Fibroblast of lung (primary cell): Measurements from ENCODE around the gene SPCS3. TPM values are rescaled to one million over a fixed set of nuclear protein-coding genes. Genes with fewer than 3 reads are reported as not detected.

Source experiments
- DNase-seq, 2 donors: peaks; one replicate each; pipeline versions ENCODE4 v3.0.0 to v3.0.0-alpha.2; 2010; ENCODE audit warnings: low read depth in 2 of 2
- H2AFZ ChIP-seq: 2 replicates; pipeline ENCODE4 v1.5.1; 2012; ENCODE audit warnings: low read length, control low read depth, inconsistent platforms
- H3K27ac ChIP-seq: 2 replicates; pipeline ENCODE4 v1.5.1; 2011; ENCODE audit warnings: low read length, control low read depth; ENCODE audit not compliant: insufficient read depth
- H3K27me3 ChIP-seq: 2 replicates; pipeline ENCODE4 v1.5.1; 2011; ENCODE audit warnings: mild to moderate bottlenecking, low read length; ENCODE audit not compliant: control insufficient read depth, insufficient read depth
- H3K36me3 ChIP-seq: 2 replicates; pipeline ENCODE4 v1.5.1; 2011; ENCODE audit warnings: low read length; ENCODE audit not compliant: control insufficient read depth, insufficient read depth
- H3K4me1 ChIP-seq: 2 replicates; pipeline ENCODE4 v1.5.1; 2011; ENCODE audit warnings: low read length; ENCODE audit not compliant: control insufficient read depth, insufficient read depth; ENCODE audit errors: extremely low read depth
- H3K4me2 ChIP-seq: 2 replicates; pipeline ENCODE4 v1.5.1; 2011; ENCODE audit warnings: low read length, control low read depth; ENCODE audit not compliant: insufficient read depth; ENCODE audit errors: extremely low read depth
- H3K4me3 ChIP-seq, 4 experiments: fragments of 200-600 bp in 1 of 4; sonication (generic) in 1 of 4; replicated peaks in 1 of 4; 2 replicates each; pipeline ENCODE4 v1.5.1; 2011 to 2016; ENCODE audit warnings: low read length in 4 of 4, low read depth in 3 of 4, mild to moderate bottlenecking in 3 of 4, control low read depth in 2 of 4, inconsistent platforms in 1 of 4, mixed read lengths in 1 of 4; ENCODE audit not compliant: insufficient read depth in 1 of 4; ENCODE audit errors: control extremely low read depth in 1 of 4
- H3K79me2 ChIP-seq: 2 replicates; pipeline ENCODE4 v1.5.1; 2012; ENCODE audit warnings: mild to moderate bottlenecking, low read length, inconsistent platforms; ENCODE audit not compliant: control insufficient read depth, insufficient read depth
- H3K9ac ChIP-seq: 2 replicates; pipeline ENCODE4 v1.5.1; 2011; ENCODE audit warnings: mild to moderate bottlenecking, low read length, control low read depth; ENCODE audit not compliant: insufficient read depth
- H3K9me3 ChIP-seq: 2 replicates; pipeline ENCODE4 v1.5.1; 2012; ENCODE audit warnings: low read depth, low read length; ENCODE audit not compliant: control insufficient read depth, insufficient read depth
- H4K20me1 ChIP-seq: 2 replicates; pipeline ENCODE4 v1.5.1; 2011; ENCODE audit warnings: low read length; ENCODE audit not compliant: control insufficient read depth, insufficient read depth; ENCODE audit errors: extremely low read depth
- EZH2 ChIP-seq: IDR thresholded peaks from 2 replicates; pipeline ENCODE4 v1.5.1; 2012; ENCODE audit warnings: low read length, control low read depth, mild to moderate bottlenecking; ENCODE audit errors: missing control alignments
- polyA plus RNA-seq, 2 donors: library from polyadenylated mRNA; depleted of rRNA in 1 of 2; stranded (reverse) in 1 of 2; unstranded in 1 of 2; fragments of >200 nt; gene quantifications; 2 replicates each; pipeline ENCODE4 v1.2.1, GENCODE V29; 2011 to 2012; ENCODE audit warnings: missing spikeins in 1 of 2
- total RNA-seq: library from RNA; depleted of rRNA; stranded (reverse); fragments of >200 nt; gene quantifications from 2 replicates; pipeline ENCODE4 v1.2.1, GENCODE V29; 2014
- TF ChIP-seq, protein P1 (sequence below), 2 donors: IDR thresholded peaks in 1 of 2; conservative IDR thresholded peaks in 1 of 2; 1 replicate in 1 of 2; 2 replicates in 1 of 2; pipeline ENCODE4 v1.5.1; 2011 to 2012; ENCODE audit warnings: low read length in 2 of 2, control low read depth in 1 of 2, inconsistent platforms in 1 of 2, low read depth in 1 of 2, mild to moderate bottlenecking in 1 of 2

Gene SPCS3
- total and polyA plus RNA-seq, 2 donors (not counting 1 experiment from before 2014, with no cell fraction given), result 72.3 to 84.3 TPM

DNA sequence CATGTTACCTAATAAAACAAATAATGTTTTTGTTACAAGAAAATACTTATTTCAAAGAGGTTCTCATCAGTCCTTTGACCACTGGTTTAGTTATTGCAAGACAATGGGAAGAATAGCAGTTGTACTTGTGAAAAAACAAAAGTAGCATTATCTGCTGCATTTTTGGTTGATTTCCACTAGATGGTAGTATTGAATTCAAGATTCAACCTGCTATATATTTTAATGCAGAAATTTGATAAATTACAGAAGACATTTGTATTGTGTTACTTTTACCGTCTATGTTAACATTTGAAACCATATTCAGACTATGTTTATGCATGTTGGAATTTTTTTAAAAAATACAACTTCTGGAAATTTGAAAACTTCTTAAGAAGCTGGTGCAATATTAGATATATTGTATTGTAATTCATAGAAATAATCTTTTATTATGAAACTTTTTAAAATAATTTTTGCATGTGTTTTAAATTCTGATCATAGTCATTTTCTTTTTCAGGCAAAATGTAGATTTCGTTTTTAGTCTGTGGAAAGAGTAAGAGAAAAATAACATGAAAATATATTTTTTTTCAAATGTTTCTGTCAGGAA lies 56.4 kb downstream of the SPCS3 start:
- peak; percentile 23 to 63 for DNase-seq
- Histone ChIP-seq H3K27ac (no peak overlapping the region), H3K36me3 (no peaks in the 10 kb centered on the region), H4K20me1 (no peaks in the 10 kb centered on the region), H2AFZ (no peak overlapping the region), H3K9ac (no peak overlapping the region), H3K4me3 (no peak overlapping the region), H3K4me2 (no peak overlapping the region), H3K9me3 (no peaks in the 10 kb centered on the region), H3K79me2 (no peaks in the 10 kb centered on the region), H3K27me3 (no peaks in the 10 kb centered on the region), H3K4me1 (no peaks in the 10 kb centered on the region)
- TF ChIP-seq, protein P1, sequence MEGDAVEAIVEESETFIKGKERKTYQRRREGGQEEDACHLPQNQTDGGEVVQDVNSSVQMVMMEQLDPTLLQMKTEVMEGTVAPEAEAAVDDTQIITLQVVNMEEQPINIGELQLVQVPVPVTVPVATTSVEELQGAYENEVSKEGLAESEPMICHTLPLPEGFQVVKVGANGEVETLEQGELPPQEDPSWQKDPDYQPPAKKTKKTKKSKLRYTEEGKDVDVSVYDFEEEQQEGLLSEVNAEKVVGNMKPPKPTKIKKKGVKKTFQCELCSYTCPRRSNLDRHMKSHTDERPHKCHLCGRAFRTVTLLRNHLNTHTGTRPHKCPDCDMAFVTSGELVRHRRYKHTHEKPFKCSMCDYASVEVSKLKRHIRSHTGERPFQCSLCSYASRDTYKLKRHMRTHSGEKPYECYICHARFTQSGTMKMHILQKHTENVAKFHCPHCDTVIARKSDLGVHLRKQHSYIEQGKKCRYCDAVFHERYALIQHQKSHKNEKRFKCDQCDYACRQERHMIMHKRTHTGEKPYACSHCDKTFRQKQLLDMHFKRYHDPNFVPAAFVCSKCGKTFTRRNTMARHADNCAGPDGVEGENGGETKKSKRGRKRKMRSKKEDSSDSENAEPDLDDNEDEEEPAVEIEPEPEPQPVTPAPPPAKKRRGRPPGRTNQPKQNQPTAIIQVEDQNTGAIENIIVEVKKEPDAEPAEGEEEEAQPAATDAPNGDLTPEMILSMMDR (conservative IDR thresholded peaks at IDR 0.05 in 1 of 2, IDR thresholded peaks at IDR 0.05 in 1 of 2; ENCODE audit: low read depth in 1 of 2, low read length in 2 of 2), result peak in 1 of 2 donors; percentile 50
- no peak for TF ChIP-seq EZH2

DNA sequence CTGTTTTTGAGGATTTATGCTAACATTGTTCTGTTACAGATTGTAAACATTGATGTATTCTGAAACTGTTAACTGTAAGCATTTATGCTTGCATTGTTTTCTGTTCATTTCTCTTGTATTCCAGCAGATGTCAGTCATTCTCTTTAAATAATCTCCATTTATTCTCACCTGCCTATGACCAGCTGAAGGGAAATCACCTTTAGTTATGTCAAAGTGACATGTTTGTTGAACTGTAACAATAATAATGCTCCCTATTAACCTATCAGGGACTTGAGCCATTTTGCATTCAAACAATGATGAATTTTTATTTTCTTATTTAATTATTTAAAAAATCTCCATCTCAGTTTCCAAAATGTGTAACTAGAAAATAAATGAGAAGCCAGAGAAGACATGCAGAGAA lies 58.0 kb downstream of the SPCS3 start:
- Histone ChIP-seq H3K27ac (no peak overlapping the region), H3K79me2 (no peaks in the 10 kb centered on the region), H3K9me3 (no peaks in the 10 kb centered on the region), H3K36me3 (no peaks in the 10 kb centered on the region), H3K27me3 (no peaks in the 10 kb centered on the region), H2AFZ (no peak overlapping the region), H3K4me3 (no peak overlapping the region), H4K20me1 (no peaks in the 10 kb centered on the region), H3K4me1 (no peaks in the 10 kb centered on the region), H3K9ac (no peak overlapping the region), H3K4me2 (no peak overlapping the region)
- TF ChIP-seq, protein P1 (conservative IDR thresholded peaks at IDR 0.05 in 1 of 2, IDR thresholded peaks at IDR 0.05 in 1 of 2; ENCODE audit: low read depth in 1 of 2, low read length in 2 of 2), result peak in 1 of 2 donors; percentile 45
- no peak for TF ChIP-seq EZH2
- DNase-seq, result peak; percentile 33 to 51

DNA sequence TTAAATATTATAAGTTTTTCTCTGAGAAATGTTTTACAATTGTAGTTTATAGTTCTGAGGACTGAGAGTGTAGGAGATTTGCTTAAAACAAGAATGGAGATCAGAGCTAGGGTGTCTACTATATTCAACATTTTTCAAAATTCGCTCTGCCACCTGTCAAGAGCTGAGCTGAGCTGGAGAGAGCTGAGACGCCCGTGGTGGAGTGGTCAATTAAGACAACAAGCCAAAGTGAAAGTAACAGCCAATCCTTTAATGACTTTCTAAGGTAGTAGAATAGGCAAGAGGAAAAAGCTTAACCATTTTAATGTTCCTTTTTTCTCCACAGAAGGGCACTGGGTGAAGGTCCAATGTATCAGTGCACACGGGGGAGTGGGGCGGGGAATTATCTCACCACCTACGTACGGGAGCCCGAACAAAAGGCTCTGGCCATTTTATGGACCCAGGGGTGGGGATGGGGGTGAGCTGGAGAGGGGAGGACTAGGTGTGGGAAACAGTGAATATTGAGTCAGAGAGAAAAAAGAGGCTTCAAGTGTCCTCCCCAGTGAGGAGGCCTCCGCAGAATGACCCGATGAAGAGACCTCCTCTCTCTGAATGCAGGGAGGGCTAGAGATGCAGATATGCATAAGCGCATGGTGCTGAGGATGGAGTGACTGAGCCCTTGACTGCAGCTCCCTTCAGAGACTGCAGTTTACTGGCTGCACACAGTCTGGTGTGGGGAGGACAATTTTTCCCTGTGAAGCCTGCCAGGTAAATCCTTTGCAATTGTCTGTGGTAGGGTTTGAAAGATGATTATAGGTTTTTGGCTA lies 60.8 kb downstream of the SPCS3 start:
- Histone ChIP-seq H3K9ac (no peak overlapping the region), H3K36me3 (no peaks in the 10 kb centered on the region), H3K27me3 (no peaks in the 10 kb centered on the region), H3K27ac (no peak overlapping the region), H3K4me2 (peak overlapping the region; percentile 33), H3K4me1 (no peaks in the 10 kb centered on the region), H2AFZ (no peak overlapping the region), H3K9me3 (no peaks in the 10 kb centered on the region), H3K79me2 (no peaks in the 10 kb centered on the region), H4K20me1 (no peaks in the 10 kb centered on the region), H3K4me3 (no peak overlapping the region)
- TF ChIP-seq, protein P1 (conservative IDR thresholded peaks at IDR 0.05 in 1 of 2, IDR thresholded peaks at IDR 0.05 in 1 of 2; ENCODE audit: low read depth in 1 of 2, low read length in 2 of 2), result no peak
- TF ChIP-seq EZH2, result no peak
- no peak for DNase-seq
